ENCODE data around the gene MICA.

- TF ChIP-seq CTCF (IDR thresholded peaks at IDR 0.05; ENCODE audit: low read length): no peak
- no peak for TF ChIP-seq EZH2 (optimal IDR thresholded peaks at IDR 0.05; ENCODE audit: low read depth, low read length)
- no peak for TF ChIP-seq EZH2phosphoT487 (IDR thresholded peaks at IDR 0.05; ENCODE audit: low read length)
Observed at GRCh38 chr6:31386099-31386498, 17.3 kb upstream of the MICA start.
